IPS DF 4.7 (cell line): ENCODE results near the gene CALY.

ENCODE experiments used
- DNase-seq: peaks from one replicate; pipeline ENCODE4 v3.0.0-alpha.2; 2013; ENCODE audit warnings: low spot score; ENCODE audit errors: extremely low read depth

CALY gene

GRCh38 chr10:133287832-133288500, 48.7 kb downstream of the CALY start:
- DNase-seq: no peak

GRCh38 chr10:133286366-133286765, 50.3 kb downstream of the CALY start:
- no peak for DNase-seq

GRCh38 chr10:133285217-133285616, 51.5 kb downstream of the CALY start:
- no peak for DNase-seq

GRCh38 chr10:133283931-133284330, 52.8 kb downstream of the CALY start:
- DNase-seq: no peak

GRCh38 chr10:133282846-133283390, 53.8 kb downstream of the CALY start:
- DNase-seq: no peak

- no peak for DNase-seq
Measured at GRCh38 chr10:133281628-133282372, 54.9 kb downstream of the CALY start.

- no peak for DNase-seq
Measured at GRCh38 chr10:133281084-133281483, 55.6 kb downstream of the CALY start.

GRCh38 chr10:133280391-133281059, 56.2 kb downstream of the CALY start:
- no peak for DNase-seq

- DNase-seq: no peak
Measured at GRCh38 chr10:133279326-133280226, 57.1 kb downstream of the CALY start.

- no peak for DNase-seq
Measured at GRCh38 chr10:133278577-133279265, 58.0 kb downstream of the CALY start.

- no peak for DNase-seq
Measured at GRCh38 chr10:133277993-133278576, 58.6 kb downstream of the CALY start.

- no peak for DNase-seq
Measured at GRCh38 chr10:133277277-133277992, 59.3 kb downstream of the CALY start.

GRCh38 chr10:133276435-133277201, 60.1 kb downstream of the CALY start, which contains the start of gene ADAM8:
Gene ADAM8 (minus strand): TSS chr10:133276868. CDS start chr10:133276817, 51 bp downstream.
- DNase-seq: no peak

- DNase-seq: no peak
Measured at GRCh38 chr10:133276100-133276434, 60.6 kb downstream of the CALY start.

GRCh38 chr10:133275684-133276092, 61.0 kb downstream of the CALY start:
- no peak for DNase-seq

GRCh38 chr10:133274751-133275683, 61.7 kb downstream of the CALY start:
- no peak for DNase-seq
